ENCODE measurements around the gene NSG1.

The NSG1 gene

DNA sequence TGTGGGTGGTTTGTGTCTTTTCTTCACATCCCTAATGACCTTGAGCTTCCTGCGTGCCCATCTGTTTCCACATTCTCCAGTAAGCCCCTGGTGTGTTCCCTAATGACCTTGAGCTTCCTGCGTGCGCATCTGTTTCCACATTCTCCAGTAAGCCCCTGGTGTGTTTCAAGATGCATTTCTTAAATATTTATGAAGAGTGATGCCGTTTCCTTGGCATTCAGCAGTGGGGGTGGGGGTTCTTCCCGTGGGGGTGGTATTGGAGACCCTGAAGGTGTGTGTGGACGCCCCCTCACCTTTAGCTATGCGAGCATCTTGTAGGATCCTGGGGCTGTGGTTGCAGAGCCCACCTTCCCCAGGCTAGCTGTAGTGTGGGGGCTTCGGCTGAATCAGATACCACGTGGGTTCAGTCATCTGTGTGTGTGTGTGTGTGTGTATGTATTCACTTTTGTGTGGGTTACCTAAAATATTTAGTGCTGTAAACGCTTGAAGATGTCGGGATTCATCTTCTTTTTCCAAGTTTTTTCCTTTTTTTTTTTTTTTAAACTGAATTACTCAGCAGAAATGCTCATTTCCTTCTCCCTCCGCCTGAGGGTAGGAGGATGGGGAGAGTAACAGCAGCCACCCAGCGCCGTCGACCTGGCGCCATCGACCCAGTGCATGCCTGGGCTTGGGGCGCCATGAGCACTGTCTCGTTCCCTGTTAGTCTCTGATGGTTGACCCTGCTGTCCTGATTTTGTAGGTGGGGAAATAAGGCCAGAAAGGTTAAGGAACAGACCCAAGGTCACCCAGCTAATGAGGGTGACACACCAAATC is 9.9 kb downstream of the NSG1 start:
- DNase-seq, result no peak

DNA sequence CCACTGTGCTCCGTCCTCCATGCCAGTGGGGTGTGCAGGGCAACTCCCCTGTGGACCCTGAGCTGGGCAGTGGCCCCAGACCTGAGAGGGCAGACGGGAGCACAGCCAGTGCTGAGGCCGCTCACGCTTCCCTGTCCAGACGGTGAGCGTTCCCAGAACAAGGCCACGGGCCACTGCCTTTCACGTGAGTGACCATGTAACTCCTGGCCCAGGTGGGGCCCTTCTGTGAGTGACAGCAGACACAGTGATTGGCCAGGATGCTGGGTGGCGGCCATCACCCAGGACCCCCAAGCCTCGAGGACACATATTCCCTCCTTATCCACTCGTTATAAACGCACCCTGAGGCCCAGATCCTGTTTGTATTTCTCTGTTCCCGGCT is 10.5 kb downstream of the NSG1 start:
- DNase-seq, result no peak

DNA sequence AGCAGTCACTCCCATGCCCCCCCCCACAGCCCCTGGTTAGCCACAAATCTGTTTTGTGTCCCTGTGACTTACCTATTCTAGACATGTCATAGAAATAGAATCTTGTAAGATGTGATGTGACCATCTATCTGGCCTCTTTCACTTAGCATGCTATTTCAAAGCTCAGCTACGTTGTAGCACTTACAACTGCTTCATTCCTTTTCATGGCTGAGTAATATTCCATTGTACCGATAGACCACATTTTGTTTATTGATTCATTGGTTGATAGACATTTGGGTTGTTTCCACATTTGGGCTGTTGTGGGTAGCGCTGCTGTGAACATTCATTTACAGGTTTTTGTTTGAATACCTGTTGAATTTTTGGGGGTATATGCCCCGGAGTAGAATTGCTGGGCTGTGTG is 11.5 kb downstream of the NSG1 start:
- DNase-seq, result no peak

DNA sequence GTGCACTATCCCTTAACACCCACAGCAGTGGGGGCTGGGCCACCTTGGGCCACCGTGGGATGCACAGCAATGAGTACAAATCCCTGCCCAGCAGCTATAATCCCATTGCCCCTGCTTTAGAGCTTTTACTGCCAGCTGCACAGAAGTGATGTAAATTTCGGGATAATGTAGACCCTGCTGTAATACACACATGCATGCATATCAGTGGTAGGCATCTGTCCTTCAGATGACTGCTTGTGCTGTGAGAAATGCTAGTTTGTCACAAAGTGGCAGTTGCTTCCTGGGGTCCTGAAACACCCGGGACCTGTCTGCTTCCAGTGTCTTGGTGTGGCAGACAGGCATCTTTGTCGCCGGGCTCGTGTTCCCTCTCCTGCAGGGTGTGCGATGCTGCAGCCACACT is 14.1 kb downstream of the NSG1 start:
- no peak for DNase-seq

DNA sequence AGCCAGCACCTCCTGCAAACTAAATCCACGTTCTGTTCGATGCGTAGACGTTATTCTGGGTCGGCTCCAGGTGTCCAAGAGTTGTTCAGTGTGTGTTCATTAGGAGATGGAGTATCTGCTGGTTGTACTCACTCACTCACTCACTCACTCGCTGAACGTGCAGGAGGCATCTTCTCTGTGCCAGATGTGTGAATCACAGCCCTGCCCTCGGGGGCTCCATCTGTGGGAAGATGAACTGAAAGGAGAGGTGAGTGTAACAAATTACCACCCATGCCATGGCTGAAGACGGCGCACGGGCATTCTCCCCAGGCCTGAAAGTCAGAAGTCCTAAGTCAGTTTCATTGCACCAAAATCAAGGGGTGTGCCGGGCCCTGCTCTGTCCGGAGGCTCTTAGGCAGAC is 16.1 kb downstream of the NSG1 start:
- DNase-seq, result no peak

DNA sequence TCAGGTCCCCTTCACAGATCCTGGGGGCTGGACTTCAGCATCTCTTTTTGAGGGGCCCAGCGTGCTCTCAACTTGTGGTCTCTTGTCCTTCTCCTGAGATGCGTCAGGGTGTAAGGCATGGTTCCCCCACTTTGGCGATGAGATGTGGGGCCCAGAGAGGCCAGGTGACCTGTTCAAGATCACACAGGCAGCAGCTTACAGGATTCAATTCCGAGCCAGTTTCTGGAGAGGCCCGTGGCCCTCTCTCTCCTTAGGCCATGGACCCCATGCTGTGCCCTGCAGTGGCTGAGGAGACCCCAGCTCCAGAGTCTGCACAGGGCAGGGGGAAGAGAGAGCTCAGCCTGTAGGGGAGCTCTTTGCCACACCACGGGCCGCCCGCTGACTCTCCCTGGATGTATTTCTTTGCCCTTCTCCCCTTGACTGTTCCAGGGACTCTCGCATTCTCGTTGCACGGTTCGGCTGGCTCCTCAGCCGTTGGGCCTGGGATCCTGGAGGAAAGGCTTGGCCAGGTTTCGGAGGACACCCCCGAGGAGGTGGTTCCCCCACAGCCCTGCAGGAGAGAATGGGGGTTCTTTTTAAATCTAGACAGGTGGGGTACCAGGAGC is 18.6 kb downstream of the NSG1 start:
- no peak for DNase-seq

DNA sequence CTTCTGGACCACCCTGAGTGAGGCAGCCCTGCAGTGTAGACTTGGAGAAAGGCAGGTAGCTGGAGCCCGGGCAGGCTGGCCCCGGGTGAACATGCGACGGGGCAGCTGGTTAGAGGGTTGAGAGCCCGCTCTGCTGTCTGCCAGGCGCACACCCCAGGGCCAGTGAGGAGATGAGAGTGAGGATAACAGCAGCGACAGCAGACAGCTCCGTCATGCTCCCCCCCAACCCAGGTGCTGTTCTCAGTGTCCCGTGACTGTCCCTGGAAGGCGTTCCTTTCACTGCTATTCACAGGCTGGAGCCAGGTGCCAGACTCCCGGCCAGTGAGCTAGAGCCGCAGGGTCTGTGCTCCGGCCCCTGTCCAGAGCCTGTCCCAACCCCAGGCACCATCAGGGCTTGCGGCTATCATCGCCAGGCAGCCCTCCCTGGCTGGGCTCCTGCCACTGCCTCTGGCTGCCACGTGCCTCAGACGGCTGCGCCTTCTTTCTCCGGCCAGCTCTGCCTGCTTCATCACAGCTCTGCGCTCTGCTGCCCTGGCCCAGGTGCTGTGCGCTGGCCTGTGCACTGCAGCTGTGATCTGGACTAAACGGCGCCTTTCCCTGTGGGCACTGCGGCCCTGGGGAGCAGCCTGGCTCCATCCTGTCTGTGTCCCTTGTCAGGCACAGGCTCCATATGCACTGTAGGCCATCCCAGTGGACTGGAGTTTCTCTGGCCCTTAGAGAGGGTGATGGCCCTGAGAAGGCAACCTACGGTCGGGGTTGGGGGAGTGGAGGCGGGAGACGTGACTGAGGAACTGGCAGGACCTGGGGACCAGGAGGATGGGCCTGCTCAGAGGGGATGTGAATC is 19.8 kb downstream of the NSG1 start:
- no peak for DNase-seq

DNA sequence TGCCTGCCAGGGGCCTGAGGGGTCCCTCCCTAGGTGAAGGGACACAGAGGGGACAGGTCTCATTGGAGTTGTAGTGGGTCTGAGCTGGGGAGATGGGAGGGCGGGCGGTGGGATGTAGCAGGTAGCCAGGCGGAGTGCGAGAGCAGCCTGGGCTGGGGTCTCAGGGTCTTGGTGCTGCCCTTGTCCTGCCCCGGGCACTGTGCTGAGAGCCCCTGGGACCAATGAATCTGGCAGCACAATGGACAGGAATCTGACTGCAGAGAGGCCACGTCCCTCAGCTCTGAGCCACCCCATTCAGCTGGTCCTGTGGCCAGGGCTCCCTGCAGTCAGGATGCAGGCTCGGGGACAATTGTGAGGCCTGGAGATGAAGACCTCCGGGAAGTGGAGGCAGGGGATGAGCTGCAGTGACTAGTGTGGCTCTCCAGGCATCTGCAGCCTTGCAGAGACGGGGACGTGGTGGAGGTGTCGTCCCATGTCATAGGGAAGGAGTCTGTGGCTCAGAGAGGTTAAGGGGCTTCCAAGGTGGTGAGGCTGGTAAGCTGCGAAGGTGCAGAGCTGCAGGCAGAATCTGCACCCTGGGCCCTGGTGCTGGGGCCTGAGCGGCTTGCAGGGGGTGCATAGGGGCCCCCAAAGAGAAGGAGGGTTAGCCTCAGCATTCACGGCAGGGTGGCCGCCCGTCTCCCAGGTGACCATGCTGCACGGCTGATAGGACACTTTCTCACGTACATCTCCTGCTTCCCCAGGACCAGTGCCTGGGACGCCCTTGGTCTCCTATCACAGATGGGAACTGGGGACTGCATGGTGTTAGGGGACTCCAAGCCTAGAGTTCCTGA is 20.6 kb downstream of the NSG1 start:
- no peak for DNase-seq

DNA sequence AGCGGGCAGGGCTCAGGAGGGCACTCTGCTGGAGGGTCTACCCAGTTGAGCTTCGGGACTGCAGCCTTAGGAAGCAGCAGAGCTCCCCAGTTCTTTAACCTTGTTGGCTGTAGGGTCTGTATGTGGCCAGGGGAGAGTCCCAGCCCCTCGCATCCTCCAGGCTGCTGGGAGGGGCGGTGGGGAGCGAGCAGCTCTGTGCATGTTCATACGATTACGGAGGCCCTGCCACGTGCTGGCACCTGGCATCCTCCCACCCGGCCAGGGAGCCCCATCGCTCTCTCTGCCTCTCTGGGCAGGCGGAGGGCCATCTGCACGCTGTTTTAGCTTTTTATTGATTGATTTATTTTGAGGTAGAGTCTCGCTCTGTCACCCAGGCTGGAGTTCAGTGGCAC is 21.2 kb downstream of the NSG1 start:
- no peak for DNase-seq

DNA sequence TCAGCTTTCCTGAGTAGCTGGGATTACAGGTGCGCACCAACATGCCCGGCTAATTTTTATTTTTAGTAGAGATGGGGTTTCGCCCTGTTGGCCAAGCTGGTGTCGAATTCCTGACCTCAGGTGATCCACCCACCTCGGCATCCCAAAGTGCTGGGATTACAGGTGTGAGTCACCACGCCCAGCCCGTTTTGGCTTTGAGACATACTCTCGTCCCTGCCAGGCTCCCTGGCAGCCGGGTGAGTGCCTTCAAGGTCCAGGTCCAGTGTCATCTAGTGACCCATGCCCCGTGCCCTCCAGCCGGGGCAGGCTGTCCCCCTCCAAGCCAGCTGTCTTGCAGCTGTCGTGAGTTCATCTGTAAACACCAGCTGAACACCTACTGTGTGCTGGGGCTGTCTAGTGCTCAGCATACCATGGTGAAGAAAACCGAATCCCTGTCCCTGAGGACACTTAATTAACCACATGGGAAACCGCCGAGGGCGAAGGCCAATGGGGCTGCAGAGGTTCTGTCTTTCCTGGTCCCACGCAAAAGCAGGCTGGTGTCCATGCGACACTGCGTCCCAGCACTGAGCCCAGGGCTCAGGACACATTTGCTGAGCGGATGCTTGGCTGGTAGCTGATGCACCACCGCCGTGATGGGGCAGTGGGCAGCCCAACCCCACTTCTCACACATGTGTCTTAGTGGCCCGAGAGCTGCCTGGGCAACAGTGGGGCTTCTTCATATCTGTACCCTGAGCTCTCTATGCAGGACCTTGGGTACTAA is 21.9 kb downstream of the NSG1 start:
- DNase-seq, result no peak

DNA sequence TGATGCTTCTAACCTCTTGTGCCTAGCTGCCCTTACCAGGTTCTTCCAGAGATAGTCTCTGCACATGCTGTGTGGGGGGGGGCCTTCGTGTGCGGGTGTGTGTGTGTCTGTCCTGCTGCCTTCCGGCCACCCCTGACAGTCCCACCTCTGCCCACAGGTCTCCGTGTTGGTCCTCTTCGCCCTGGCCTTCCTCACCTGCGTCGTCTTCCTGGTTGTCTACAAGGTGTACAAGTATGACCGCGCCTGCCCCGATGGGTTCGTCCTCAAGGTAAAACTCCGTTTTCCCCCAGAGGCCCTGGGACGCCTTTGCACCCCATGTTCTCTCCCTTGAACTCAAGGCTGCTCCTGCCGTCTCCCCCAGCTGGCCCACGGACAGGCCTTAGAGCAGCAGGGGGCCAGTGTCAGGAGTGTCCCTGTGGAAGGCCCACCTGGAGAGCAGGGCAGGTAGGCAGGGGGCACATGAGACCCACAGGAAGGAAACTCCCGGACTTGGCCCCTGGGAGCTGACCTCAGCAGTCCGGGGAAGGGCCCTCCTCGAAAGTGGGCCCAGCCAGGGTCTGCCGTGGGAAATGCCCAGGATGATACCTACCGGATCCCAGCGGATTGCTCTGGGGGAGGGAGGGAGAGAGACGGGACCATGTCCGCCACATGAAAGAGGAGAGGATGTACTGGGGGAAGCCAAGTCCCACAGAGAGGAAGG is 22.7 kb downstream of the NSG1 start:
- DNase-seq, result no peak

DNA sequence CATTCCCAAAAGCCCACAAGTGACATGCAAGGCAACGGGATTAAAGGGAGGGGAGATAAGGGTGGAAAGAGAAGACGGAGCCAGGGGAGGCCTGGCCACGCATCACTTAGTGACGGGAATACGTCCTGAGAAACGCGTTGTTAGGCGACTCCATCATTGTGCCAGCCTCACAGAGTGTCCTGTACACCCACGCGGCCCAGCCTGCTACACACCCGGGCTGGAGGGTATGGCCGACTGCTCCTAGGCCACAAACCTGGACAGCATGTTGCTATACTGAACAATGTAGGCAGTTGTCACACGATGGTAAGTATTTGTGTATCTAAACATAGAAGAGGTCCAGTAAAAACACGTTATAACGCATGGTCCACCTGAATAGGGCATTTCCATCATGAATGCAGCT is 23.4 kb downstream of the NSG1 start:
- DNase-seq, result no peak

DNA sequence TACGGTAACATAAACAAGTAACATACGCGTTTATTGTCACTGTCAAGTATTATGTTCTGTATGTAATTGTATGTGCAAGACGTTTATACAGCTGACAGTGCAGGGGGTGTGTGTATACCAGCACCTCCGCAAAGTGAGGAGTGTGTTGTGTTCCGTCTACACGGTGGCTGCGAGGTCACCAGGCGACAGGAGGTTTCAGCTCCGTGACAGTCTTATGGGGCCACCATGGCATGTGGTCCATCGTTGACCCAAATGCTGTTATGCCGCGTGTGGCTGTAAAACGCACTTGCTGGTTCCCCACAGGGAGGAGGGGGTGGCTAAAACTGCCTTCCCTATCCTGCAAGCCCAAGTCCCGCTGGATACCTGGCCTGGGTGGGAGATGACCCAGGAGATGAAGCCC is 25.0 kb downstream of the NSG1 start:
- DNase-seq, result no peak

DNA sequence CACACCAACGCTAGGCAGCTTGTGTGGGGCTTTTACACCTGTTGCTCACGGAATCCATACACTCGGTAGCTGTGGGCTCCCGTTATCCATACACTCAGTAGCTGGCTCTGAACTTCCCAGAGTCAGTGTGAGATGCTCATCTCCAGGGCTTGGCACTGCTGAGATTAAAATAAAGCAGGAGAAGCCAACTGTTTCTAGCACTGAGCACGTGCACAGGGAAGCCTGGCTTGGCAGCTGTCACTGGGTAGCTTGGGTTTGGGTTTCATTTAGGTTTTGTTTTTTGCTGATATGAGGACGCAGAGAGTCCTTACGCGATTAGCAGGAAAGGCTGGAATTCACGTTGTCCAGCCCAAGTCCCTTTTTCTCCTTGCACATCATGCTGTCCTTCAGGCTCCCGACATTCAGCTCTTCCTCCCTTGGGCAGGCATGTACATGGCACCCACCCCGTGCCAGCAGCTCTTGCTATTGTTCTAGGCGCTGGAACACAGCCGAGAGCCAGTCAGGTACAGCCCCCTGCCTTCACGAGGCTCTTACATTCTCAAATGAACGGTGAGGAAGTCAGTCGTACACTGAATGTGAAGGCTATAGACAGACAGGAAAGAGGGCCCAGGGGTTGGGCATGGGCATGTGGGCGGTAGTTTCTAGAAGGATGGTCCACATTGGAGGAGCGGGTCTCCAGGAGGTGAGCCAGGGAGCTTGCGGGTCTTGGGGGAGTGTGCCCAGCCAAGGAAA is 25.9 kb downstream of the NSG1 start:
- DNase-seq, result no peak

DNA sequence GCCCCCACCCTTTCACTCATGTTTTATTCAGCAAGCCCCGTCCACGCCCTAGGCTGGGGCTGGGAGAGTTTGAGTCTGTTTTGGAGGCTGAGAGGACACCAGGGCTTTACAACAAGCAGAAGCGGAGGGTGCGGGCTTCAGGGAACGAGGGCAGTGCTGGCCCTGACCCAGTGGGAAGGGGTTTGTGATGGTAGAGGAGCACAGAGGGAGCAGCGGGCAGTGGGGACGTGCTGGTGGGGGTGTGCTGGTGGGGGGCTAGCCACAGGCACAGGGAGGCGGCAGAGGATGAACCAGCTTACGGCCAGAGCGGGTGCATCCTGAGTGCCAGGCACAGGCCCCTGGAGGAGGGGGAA is 26.4 kb downstream of the NSG1 start:
- no peak for DNase-seq

DNA sequence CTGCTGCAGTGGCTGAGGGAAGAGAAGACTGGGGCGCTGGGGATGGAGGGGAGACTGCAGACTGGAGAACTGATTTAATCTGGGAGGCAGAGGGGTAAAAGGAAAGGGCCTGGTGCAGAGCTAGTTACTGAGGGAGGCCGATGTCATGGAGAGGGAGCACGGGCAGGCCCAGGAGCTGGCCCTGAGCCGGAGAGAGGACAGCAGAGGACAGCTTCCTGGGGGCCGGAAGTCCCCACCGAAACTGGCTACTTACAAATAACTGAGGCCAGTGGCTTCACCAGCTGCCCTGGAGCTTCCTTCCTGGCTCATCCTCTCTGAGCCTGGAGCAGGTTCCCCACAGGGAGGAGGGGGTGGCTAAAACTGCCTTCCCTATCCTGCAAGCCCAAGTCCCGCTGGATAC is 26.9 kb downstream of the NSG1 start:
- no peak for DNase-seq

DNA sequence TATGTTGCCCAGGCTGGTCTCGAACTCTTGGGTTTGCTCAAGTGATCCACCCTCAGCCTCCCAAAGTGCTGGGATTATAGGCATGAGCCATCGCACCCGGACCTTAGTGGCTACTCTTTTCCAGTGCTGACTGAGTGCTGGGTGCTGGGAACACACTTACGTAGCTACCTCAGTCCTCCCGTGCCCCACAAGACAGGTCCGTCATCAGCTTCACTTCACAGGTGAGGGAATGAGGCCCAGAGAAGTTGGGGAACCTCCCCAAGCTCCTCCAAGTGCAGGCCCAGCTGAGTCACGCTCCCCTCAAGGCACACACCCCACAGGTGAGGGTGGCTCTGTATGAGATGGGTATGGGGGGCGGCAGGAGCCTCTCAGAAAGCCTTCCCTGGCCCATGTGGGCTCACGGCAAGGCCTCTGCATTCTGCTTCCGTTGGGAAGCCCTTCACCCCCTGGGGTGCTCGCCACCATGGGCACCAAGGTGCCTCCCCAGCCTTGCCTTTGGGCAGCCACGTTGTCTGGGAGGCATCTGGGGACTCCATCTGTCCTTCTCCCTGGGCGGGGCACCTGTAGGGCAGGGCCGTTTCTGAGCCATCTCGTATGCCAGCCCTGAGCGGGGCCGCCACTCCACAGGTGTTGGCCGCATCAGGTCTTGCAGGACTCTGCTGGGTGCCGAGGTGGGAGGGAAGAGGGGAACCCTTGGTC is 28.4 kb downstream of the NSG1 start:
- no peak for DNase-seq

DNA sequence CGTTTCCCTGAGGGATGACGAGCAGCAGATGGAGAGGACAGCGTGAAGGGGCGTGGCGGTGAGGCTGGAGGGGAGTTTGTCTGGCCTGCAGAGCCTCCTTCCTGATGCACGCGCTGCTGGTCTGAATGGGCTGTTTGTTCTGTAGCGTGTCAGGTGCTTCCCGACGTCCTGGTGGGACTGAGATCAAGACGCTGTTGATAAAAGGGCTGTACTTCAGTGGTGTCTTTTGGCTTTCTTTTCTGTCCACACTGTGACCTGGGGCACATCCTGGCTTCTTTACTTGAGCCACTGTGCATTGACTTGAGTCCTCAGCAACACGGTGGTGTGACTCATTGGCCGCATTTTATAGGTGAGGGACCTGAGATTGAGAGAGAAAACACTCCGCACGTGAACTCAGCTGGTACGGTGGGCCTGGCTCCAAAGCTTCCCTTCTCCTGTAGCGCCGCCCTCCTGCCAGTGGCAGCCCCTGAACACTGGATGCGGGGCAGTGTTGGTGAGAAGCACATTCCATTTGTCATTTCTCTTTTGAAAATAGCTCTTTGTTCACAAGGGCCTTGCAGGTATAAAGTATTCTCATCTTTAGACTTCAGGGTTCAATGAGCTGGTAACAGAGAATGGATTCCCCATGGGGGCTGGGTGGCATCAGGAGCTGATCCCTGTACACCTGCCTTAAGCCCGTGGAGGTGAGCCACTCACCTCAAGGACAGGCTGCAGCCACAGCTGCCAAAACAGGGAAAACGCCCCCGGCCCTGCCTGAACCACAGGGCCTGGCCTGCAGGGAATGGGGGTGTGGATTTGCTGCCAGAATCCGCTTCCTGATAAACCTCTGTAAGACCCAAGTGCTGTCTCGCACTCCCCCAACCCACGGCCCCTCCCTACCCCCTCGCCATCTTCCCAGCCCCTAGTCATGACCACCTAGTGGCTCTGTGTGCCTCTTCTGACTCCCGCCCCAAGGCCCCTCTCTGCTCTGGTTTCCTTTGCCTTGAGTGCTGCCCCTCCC is 29.2 kb downstream of the NSG1 start:
- no peak for DNase-seq

DNA sequence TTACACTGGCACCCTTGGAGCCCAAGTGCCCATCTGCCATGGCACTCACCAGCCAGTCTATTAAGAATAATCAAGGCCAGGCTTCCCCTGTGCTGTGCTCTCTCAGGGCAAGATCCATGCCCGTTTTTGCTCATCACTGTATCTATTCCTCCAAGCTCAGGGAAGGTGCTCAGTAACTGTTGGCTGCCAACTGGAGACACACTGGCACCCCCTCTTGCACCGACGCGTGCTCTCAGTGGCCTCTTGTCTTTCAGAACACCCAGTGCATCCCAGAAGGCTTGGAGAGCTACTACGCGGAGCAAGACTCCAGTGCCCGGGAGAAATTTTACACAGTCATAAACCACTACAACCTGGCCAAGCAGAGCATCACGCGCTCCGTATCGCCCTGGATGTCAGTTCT is 30.1 kb downstream of the NSG1 start:
- DNase-seq, result no peak

Measured in NCI-H1092 (cell line).